ENCODE results near the gene D2HGDH. TPM values are rescaled to one million over a fixed set of nuclear protein-coding genes. Genes with fewer than 3 reads are reported as not detected.

D2HGDH gene
- total and polyA plus RNA-seq, 2 of the 13 experiments (the other 11 are each of a cell fraction or from before 2014, with no cell fraction given): 19.2 to 20.3 TPM

- TF ChIP-seq CEBPZ (IDR thresholded peaks at IDR 0.05; ENCODE audit: low read length) (no peak), ZNF749 (CRISPR knock-in tag; IDR thresholded peaks at IDR 0.05; ENCODE audit: borderline replicate concordance) (peak; percentile 89), ZFP1 (CRISPR knock-in tag; IDR thresholded peaks at IDR 0.05) (no peak), PLSCR1 (CRISPR knock-in tag; IDR thresholded peaks at IDR 0.05; ENCODE audit: borderline replicate concordance) (no peak), ZNF430 (CRISPR knock-in tag; IDR thresholded peaks at IDR 0.05) (peak; percentile 29; the same call in 1 of the 2 replicates), ZBTB26 (CRISPR knock-in tag; IDR thresholded peaks at IDR 0.05; ENCODE audit: borderline replicate concordance) (0 out of 2 replicates have a peak, but pooled peaks have one; percentile 1), SMAD9 (CRISPR knock-in tag; IDR thresholded peaks at IDR 0.05) (no peak), ZNF232 (CRISPR knock-in tag; IDR thresholded peaks at IDR 0.05; ENCODE audit: borderline replicate concordance) (no peak; the same call in 1 of the 2 replicates), ZNF678 (CRISPR knock-in tag; IDR thresholded peaks at IDR 0.05) (no peak), TBX2 (CRISPR knock-in tag; IDR thresholded peaks at IDR 0.05; ENCODE audit: borderline replicate concordance) (peak; percentile 55; the same call in 1 of the 2 replicates), ZNF850 (CRISPR knock-in tag; conservative IDR thresholded peaks at IDR 0.05) (no peak), ZNF7 (CRISPR knock-in tag; IDR thresholded peaks at IDR 0.05) (no peak), ZNF552 (CRISPR knock-in tag; IDR thresholded peaks at IDR 0.05; ENCODE audit: borderline replicate concordance) (peak; percentile 27; the same call in 1 of the 2 replicates), ZKSCAN1 (IDR thresholded peaks at IDR 0.05; ENCODE audit: low read length) (no peak), KDM5A (IDR thresholded peaks at IDR 0.05; ENCODE audit: borderline replicate concordance, low read length) (no peak), RXRB (CRISPR knock-in tag; IDR thresholded peaks at IDR 0.05; ENCODE audit: borderline replicate concordance) (peak; percentile 59), NFE2L1 (CRISPR knock-in tag; IDR thresholded peaks at IDR 0.05; ENCODE audit: borderline replicate concordance) (0 out of 2 replicates have a peak, but pooled peaks have one; percentile 13), GABPB1 (CRISPR knock-in tag; IDR thresholded peaks at IDR 0.05) (peak; percentile 77), ZNF207 (IDR thresholded peaks at IDR 0.05; ENCODE audit: borderline replicate concordance) (no peak), RXRA (CRISPR knock-in tag; IDR thresholded peaks at IDR 0.05) (peak; percentile 86), HNF1B (CRISPR knock-in tag; IDR thresholded peaks at IDR 0.05) (peak; percentile 85), ATAD3A (CRISPR knock-in tag; IDR thresholded peaks at IDR 0.05) (no peak; the same call in 1 of the 2 replicates), SETDB1 (CRISPR knock-in tag; IDR thresholded peaks at IDR 0.05; ENCODE audit: borderline replicate concordance) (no peak)
Measured at GRCh38 chr2:241773511-241774418, 39.3 kb downstream of the D2HGDH start (continued).

All from HepG2 (cell line).